Breast epithelium (tissue), 3 donors: ENCODE measurements around the gene IRF6.

Experiments used
- POLR2A ChIP-seq: fragments of 450-650 bp; IDR thresholded peaks from one replicate; pipeline ENCODE4 v1.6.1; 2016; ENCODE audit warnings: antibody characterized with exemption, mild to moderate bottlenecking, moderate library complexity
- POLR2AphosphoS5 ChIP-seq, 3 donors: sonication (generic); formaldehyde crosslinking; IDR thresholded peaks; one replicate each; pipeline ENCODE4 v1.6.1; 2017; ENCODE audit warnings: antibody characterized with exemption in 3 of 3
- TF ChIP-seq, protein P1 (sequence below), 3 donors: fragments of 450-650 bp; IDR thresholded peaks; one replicate each; pipeline ENCODE4 v1.5.1; 2016 to 2017; ENCODE audit warnings: antibody characterized with exemption in 3 of 3, mild to moderate bottlenecking in 3 of 3, moderate library complexity in 3 of 3

DNA sequence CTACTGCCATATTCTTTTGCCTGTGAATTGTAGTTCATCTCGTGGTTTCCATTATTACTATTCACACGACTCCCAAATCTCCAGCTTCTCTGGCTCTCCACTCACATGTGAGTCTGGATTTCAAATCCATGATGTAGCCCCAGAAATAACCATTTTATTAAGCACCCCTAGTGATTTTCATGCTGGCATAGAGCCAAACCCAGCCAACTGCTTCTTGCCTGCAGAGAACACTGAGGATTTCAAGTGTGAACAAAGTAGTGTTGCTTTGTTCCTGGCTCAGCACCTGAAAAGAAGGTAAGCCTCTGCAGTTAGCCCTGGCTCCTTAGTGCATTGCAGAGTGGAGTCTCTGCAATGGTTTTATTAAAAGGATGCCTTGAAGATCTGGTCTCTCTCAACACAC, 47.7 kb upstream of the IRF6 start:
- TF ChIP-seq, protein P1, sequence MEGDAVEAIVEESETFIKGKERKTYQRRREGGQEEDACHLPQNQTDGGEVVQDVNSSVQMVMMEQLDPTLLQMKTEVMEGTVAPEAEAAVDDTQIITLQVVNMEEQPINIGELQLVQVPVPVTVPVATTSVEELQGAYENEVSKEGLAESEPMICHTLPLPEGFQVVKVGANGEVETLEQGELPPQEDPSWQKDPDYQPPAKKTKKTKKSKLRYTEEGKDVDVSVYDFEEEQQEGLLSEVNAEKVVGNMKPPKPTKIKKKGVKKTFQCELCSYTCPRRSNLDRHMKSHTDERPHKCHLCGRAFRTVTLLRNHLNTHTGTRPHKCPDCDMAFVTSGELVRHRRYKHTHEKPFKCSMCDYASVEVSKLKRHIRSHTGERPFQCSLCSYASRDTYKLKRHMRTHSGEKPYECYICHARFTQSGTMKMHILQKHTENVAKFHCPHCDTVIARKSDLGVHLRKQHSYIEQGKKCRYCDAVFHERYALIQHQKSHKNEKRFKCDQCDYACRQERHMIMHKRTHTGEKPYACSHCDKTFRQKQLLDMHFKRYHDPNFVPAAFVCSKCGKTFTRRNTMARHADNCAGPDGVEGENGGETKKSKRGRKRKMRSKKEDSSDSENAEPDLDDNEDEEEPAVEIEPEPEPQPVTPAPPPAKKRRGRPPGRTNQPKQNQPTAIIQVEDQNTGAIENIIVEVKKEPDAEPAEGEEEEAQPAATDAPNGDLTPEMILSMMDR (IDR thresholded peaks at IDR 0.05): no peak
- no peak for TF ChIP-seq POLR2A
- TF ChIP-seq POLR2AphosphoS5 (IDR thresholded peaks at IDR 0.05): no peak
